Neural cell (in vitro differentiated cells): Measurements from ENCODE around the gene HTR7.

ENCODE experiments used
- CTCF ChIP-seq: fragments of 450-650 bp; IDR thresholded peaks from 2 replicates; pipeline ENCODE4 v1.5.1; 2014; ENCODE audit warnings: antibody characterized with exemption, mild to moderate bottlenecking, moderate library complexity; ENCODE audit not compliant: poor library complexity, severe bottlenecking
- SMC3 ChIP-seq: fragments of 450-650 bp; conservative IDR thresholded peaks from 2 replicates; pipeline ENCODE4 v1.6.1; 2014; ENCODE audit warnings: antibody characterized with exemption, mild to moderate bottlenecking, moderate library complexity; ENCODE audit not compliant: poor library complexity

DNA sequence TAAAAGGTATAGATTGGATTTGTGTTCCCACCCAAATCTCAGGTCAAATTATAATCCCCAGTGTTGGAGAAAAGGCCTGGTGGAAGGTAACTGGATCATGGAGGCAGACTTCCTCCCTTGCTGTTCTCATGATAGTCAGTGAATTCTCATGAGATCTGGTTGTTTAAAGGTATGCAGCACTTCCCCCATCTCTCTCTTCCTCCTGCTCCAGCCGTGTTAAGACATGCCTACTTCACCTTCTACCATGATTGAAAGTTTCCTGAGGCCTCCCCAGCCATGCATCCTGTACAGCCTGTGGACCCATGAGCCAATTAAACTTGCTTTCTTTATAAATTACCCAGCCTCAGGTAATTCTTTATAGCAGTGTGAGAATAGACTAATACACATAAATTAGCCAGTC lies 39.1 kb downstream of the HTR7 start:
- TF ChIP-seq CTCF (no peak), SMC3 (no peak)
